HEK293 (cell line): ENCODE results near the gene NHP2.

ENCODE experiments used
- CTCF ChIA-PET: fragments of 350-600 bp; formaldehyde crosslinking; extraction: SDS; loops from one replicate; lab custom pipeline; 2021; ENCODE audit warnings: antibody characterized with exemption; lab: Yijun Ruan, JAX
- POLR2A ChIA-PET: fragments of 300-600 bp; formaldehyde crosslinking; extraction: SDS; loops from one replicate; lab custom pipeline; 2020; ENCODE audit warnings: antibody characterized with exemption, inconsistent platforms; lab: Yijun Ruan, JAX
- H3K27ac ChIP-seq: fragments of 200-500 bp; sonication (Bioruptor generic); 2 replicates; pipeline ENCODE4 v1.5.1; 2014; ENCODE audit warnings: low read depth, low read length, control low read depth, inconsistent platforms; ENCODE audit errors: extremely low read depth
- H3K36me3 ChIP-seq, 2 experiments: fragments of 200-500 bp in 1 of 2; sonication (Bioruptor generic) in 1 of 2; 1 replicate in 1 of 2; 2 replicates in 1 of 2; pipeline ENCODE4 v1.5.1; 2014 to 2017; ENCODE audit warnings: inconsistent platforms in 2 of 2, low read length in 2 of 2; ENCODE audit not compliant: control insufficient read depth in 2 of 2, insufficient read depth in 1 of 2
- H3K4me1 ChIP-seq: fragments of 200-500 bp; sonication (Bioruptor generic); 2 replicates; pipeline ENCODE4 v1.5.1; 2014; ENCODE audit warnings: mild to moderate bottlenecking, low read length, inconsistent platforms; ENCODE audit not compliant: control insufficient read depth, insufficient read depth
- H3K4me3 ChIP-seq: 2 replicates; pipeline ENCODE4 v1.5.1; 2011; ENCODE audit warnings: low read depth, mild to moderate bottlenecking, control low read depth, low read length, moderate library complexity
- H3K9me3 ChIP-seq: fragments of 200-500 bp; sonication (Bioruptor generic); 2 replicates; pipeline ENCODE4 v1.5.1; 2014; ENCODE audit warnings: low read depth, low read length, inconsistent platforms; ENCODE audit not compliant: control insufficient read depth, insufficient read depth
- GFI1B ChIP-seq: fragments of 450-650 bp; formaldehyde crosslinking; IDR thresholded peaks from 2 replicates; pipeline ENCODE4 v1.5.1; 2016; ENCODE audit warnings: missing biosample characterization, missing genetic modification characterization
- HOXD13 ChIP-seq: sonication (generic); formaldehyde crosslinking; IDR thresholded peaks from 2 replicates; pipeline ENCODE4 v1.8.0; 2022; ENCODE audit warnings: missing genetic modification reagents, borderline replicate concordance
- KLF7 ChIP-seq: fragments of 450-650 bp; formaldehyde crosslinking; IDR thresholded peaks from 2 replicates; pipeline ENCODE4 v1.5.1; 2016; ENCODE audit warnings: missing biosample characterization, missing genetic modification characterization, borderline replicate concordance
- KLF9 ChIP-seq: fragments of 450-650 bp; formaldehyde crosslinking; IDR thresholded peaks from 2 replicates; pipeline ENCODE4 v1.5.1; 2016; ENCODE audit warnings: missing biosample characterization, missing genetic modification characterization, low read depth
- SP2 ChIP-seq: fragments of 450-650 bp; formaldehyde crosslinking; IDR thresholded peaks from 2 replicates; pipeline ENCODE4 v1.5.1; 2016; ENCODE audit warnings: missing biosample characterization, missing genetic modification characterization
- ZNF121 ChIP-seq: fragments of 450-650 bp; formaldehyde crosslinking; IDR thresholded peaks from 2 replicates; pipeline ENCODE4 v1.5.1; 2016; ENCODE audit warnings: missing biosample characterization, missing genetic modification characterization
- ZNF202 ChIP-seq: fragments of 450-650 bp; formaldehyde crosslinking; IDR thresholded peaks from 2 replicates; pipeline ENCODE4 v1.5.1; 2016; ENCODE audit warnings: missing biosample characterization, missing genetic modification characterization, borderline replicate concordance
- ZNF311 ChIP-seq: fragments of 450-650 bp; formaldehyde crosslinking; IDR thresholded peaks from 2 replicates; pipeline ENCODE4 v1.5.1; 2017; ENCODE audit warnings: missing biosample characterization, missing genetic modification characterization, borderline replicate concordance
- ZNF350 ChIP-seq: fragments of 450-650 bp; formaldehyde crosslinking; IDR thresholded peaks from 2 replicates; pipeline ENCODE4 v1.5.0; 2017; ENCODE audit warnings: missing biosample characterization, mild to moderate bottlenecking, missing genetic modification characterization
- ZNF514 ChIP-seq: fragments of 450-650 bp; formaldehyde crosslinking; IDR thresholded peaks from 2 replicates; pipeline ENCODE4 v1.5.1; 2016; ENCODE audit warnings: missing biosample characterization, missing genetic modification characterization
- ZNF549 ChIP-seq: fragments of 450-650 bp; IDR thresholded peaks from 2 replicates; pipeline ENCODE4 v1.5.1; 2018; ENCODE audit warnings: missing biosample characterization, missing genetic modification characterization, mild to moderate bottlenecking, inconsistent platforms, moderate library complexity
- ZNF600 ChIP-seq: fragments of 450-650 bp; formaldehyde crosslinking; IDR thresholded peaks from 2 replicates; pipeline ENCODE4 v1.5.1; 2016; ENCODE audit warnings: missing biosample characterization, missing genetic modification characterization
- ZNF621 ChIP-seq: fragments of 450-650 bp; formaldehyde crosslinking; IDR thresholded peaks from 2 replicates; pipeline ENCODE4 v1.5.1; 2017; ENCODE audit warnings: missing biosample characterization, missing genetic modification characterization
- ZNF624 ChIP-seq: fragments of 450-650 bp; formaldehyde crosslinking; IDR thresholded peaks from 2 replicates; pipeline ENCODE4 v1.5.1; 2017; ENCODE audit warnings: missing biosample characterization, missing genetic modification characterization
- ZNF660 ChIP-seq: fragments of 450-650 bp; IDR thresholded peaks from 2 replicates; pipeline ENCODE4 v1.5.1; 2018; ENCODE audit warnings: missing biosample characterization, mild to moderate bottlenecking, missing genetic modification characterization
- ZNF747 ChIP-seq: fragments of 450-650 bp; formaldehyde crosslinking; IDR thresholded peaks from 2 replicates; pipeline ENCODE4 v1.5.1; 2016; ENCODE audit warnings: missing biosample characterization, missing genetic modification characterization
- TF ChIP-seq, protein P1 (sequence below): fragments of 450-650 bp; IDR thresholded peaks from 2 replicates; pipeline ENCODE4 v1.5.1; 2018; ENCODE audit warnings: missing biosample characterization, missing genetic modification characterization
- TF ChIP-seq, protein P2 (sequence below): fragments of 450-650 bp; IDR thresholded peaks from 2 replicates; pipeline ENCODE4 v1.5.1; 2018; ENCODE audit warnings: missing biosample characterization, mild to moderate bottlenecking, missing genetic modification characterization
- TF ChIP-seq, protein P3 (sequence below): fragments of 450-650 bp; formaldehyde crosslinking; IDR thresholded peaks from 2 replicates; pipeline ENCODE4 v1.5.1; 2016; ENCODE audit warnings: missing biosample characterization, missing genetic modification characterization
- TF ChIP-seq, protein P4 (sequence below): fragments of 450-650 bp; formaldehyde crosslinking; IDR thresholded peaks from 2 replicates; pipeline ENCODE4 v1.5.1; 2016; ENCODE audit warnings: missing biosample characterization, missing genetic modification characterization
- TF ChIP-seq, protein P5 (sequence below): fragments of 450-650 bp; formaldehyde crosslinking; IDR thresholded peaks from 2 replicates; pipeline ENCODE4 v1.5.1; 2016; ENCODE audit warnings: missing biosample characterization, missing genetic modification characterization, low read depth

NHP2 gene

DNA sequence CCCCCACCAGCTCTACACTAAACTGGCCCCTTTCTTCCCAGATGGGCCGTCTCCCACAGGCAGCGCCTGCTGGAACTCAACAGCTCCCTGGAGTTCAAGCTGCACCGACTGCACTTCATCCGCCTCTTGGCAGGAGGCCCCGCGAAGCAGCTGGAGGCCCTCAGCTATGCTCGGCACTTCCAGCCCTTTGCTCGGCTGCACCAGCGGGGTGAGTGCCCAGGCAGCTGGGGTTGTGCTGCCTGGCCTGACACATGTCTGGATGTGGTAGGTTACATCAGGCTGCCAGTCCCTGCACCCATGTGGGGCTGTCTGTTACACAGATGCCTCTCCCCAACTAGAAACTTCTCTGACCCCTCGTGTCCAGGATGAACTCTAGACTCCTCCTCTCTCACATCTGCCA is 9.8 kb downstream of the NHP2 start (continued):
- TF ChIP-seq ZNF121 (no peak), ZNF624 (no peak), KLF9 (tag by site-specific recombination) (no peak), ZNF514 (tag by site-specific recombination) (no peak)
- TF ChIP-seq, all 188 proteins: peak for 5

DNA sequence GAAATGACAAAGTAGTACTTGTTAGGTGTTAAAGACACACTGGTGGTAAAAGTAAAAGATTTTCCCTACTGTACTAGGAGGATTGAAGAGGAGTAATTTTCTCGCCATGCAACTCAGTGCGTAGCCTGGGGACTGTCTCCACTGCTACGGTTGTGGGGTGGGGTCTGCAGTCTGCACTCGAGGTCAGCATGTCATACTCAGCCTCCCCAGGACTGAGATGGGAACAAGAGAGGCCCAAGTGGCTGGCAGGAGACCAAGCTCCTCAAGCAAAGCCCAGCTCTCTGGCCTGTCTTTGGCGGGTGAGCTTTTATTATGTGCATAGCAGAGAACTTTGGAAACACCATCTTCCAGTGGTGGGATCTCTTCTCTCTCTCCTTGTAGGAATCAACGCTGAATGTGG is 10.4 kb downstream of the NHP2 start:
- Histone ChIP-seq H3K4me1 (no peaks in the 10 kb centered on the region), H3K4me3 (no peak overlapping the region), H3K36me3 (peaks cover 54 to 85% of the 10 kb centered on the region in 2 experiments), H3K9me3 (no peaks in the 10 kb centered on the region), H3K27ac (no peak overlapping the region)
- no peak for TF ChIP-seq ZNF202 (tag by site-specific recombination)
- no peak for TF ChIP-seq KLF7 (tag by site-specific recombination)
- TF ChIP-seq, protein P1, sequence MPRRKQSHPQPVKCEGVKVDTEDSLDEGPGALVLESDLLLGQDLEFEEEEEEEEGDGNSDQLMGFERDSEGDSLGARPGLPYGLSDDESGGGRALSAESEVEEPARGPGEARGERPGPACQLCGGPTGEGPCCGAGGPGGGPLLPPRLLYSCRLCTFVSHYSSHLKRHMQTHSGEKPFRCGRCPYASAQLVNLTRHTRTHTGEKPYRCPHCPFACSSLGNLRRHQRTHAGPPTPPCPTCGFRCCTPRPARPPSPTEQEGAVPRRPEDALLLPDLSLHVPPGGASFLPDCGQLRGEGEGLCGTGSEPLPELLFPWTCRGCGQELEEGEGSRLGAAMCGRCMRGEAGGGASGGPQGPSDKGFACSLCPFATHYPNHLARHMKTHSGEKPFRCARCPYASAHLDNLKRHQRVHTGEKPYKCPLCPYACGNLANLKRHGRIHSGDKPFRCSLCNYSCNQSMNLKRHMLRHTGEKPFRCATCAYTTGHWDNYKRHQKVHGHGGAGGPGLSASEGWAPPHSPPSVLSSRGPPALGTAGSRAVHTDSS (tag by site-specific recombination): no peak
- no peak for TF ChIP-seq ZNF747 (tag by site-specific recombination)
- TF ChIP-seq, protein P2, sequence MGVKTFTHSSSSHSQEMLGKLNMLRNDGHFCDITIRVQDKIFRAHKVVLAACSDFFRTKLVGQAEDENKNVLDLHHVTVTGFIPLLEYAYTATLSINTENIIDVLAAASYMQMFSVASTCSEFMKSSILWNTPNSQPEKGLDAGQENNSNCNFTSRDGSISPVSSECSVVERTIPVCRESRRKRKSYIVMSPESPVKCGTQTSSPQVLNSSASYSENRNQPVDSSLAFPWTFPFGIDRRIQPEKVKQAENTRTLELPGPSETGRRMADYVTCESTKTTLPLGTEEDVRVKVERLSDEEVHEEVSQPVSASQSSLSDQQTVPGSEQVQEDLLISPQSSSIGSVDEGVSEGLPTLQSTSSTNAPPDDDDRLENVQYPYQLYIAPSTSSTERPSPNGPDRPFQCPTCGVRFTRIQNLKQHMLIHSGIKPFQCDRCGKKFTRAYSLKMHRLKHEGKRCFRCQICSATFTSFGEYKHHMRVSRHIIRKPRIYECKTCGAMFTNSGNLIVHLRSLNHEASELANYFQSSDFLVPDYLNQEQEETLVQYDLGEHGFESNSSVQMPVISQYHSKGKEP (tag by site-specific recombination): no peak
- no peak for TF ChIP-seq ZNF621 (tag by site-specific recombination)
- no peak for TF ChIP-seq ZNF660
- TF ChIP-seq ZNF600 (tag by site-specific recombination): no peak
- TF ChIP-seq ZNF350: no peak
- TF ChIP-seq, protein P3, sequence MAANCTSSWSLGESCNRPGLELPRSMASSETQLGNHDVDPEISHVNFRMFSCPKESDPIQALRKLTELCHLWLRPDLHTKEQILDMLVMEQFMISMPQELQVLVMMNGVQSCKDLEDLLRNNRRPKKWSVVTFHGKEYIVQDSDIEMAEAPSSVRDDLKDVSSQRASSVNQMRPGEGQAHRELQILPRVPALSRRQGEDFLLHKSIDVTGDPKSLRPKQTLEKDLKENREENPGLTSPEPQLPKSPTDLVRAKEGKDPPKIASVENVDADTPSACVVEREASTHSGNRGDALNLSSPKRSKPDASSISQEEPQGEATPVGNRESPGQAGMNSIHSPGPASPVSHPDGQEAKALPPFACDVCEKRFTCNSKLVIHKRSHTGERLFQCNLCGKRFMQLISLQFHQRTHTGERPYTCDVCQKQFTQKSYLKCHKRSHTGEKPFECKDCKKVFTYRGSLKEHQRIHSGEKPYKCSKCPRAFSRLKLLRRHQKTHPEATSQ (tag by site-specific recombination): no peak
- no peak for TF ChIP-seq SP2 (tag by site-specific recombination)
- no peak for TF ChIP-seq HOXD13 (CRISPR knock-in tag)
- no peak for TF ChIP-seq ZNF311 (tag by site-specific recombination)
- TF ChIP-seq, protein P4, sequence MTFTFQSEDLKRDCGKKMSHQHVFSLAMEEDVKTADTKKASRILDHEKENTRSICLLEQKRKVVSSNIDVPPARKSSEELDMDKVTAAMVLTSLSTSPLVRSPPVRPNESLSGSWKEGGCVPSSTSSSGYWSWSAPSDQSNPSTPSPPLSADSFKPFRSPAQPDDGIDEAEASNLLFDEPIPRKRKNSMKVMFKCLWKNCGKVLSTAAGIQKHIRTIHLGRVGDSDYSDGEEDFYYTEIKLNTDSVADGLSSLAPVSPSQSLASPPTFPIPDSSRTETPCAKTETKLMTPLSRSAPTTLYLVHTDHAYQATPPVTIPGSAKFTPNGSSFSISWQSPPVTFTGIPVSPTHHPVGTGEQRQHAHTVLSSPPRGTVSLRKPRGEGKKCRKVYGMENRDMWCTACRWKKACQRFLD: no peak
- TF ChIP-seq, protein P5, sequence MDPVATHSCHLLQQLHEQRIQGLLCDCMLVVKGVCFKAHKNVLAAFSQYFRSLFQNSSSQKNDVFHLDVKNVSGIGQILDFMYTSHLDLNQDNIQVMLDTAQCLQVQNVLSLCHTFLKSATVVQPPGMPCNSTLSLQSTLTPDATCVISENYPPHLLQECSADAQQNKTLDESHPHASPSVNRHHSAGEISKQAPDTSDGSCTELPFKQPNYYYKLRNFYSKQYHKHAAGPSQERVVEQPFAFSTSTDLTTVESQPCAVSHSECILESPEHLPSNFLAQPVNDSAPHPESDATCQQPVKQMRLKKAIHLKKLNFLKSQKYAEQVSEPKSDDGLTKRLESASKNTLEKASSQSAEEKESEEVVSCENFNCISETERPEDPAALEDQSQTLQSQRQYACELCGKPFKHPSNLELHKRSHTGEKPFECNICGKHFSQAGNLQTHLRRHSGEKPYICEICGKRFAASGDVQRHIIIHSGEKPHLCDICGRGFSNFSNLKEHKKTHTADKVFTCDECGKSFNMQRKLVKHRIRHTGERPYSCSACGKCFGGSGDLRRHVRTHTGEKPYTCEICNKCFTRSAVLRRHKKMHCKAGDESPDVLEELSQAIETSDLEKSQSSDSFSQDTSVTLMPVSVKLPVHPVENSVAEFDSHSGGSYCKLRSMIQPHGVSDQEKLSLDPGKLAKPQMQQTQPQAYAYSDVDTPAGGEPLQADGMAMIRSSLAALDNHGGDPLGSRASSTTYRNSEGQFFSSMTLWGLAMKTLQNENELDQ (tag by site-specific recombination): no peak
- no peak for TF ChIP-seq GFI1B
- TF ChIP-seq ZNF549 (tag by site-specific recombination): no peak
- ChIA-PET POLR2A (interaction anchor here (1.5 to 2.1 kb wide), 2 partner anchors 10 to 67 kb away, joined by 3 to 8 read pairs; partner anchors contain the start of gene NHP2), CTCF (interaction anchor here (0.6 to 13.3 kb wide), 4 partner anchors 9 to 68 kb away, joined by 3 to 204 read pairs (median 4); no protein-coding TSS in a partner anchor)
